Chondrocyte (in vitro differentiated cells): ENCODE results near the gene APOL3. TPM values are rescaled to one million over a fixed set of nuclear protein-coding genes. Genes with fewer than 3 reads are reported as not detected.
"Not testable (repeated sequence)": the region's sequence is repeated elsewhere in the genome, so short reads cannot be mapped to it uniquely, and the experiment has no call there.

Experiments
- DNase-seq: peaks from one replicate; pipeline ENCODE4 v3.0.0; 2021; ENCODE audit warnings: mixed read lengths, low spot score
- H3K27ac Mint-ChIP-seq: one replicate; pipeline ENCODE4 v1.8.0; 2021; ENCODE audit warnings: mild to moderate bottlenecking, moderate library complexity, mixed read lengths; ENCODE audit not compliant: unreplicated experiment
- H3K27me3 Mint-ChIP-seq: 2 replicates; pipeline ENCODE4 v1.8.0; 2021; ENCODE audit warnings: low read depth, mixed read lengths
- H3K36me3 Mint-ChIP-seq: 2 replicates; pipeline ENCODE4 v1.8.0; 2021; ENCODE audit warnings: low read depth, mixed read lengths
- H3K4me1 Mint-ChIP-seq: 2 replicates; pipeline ENCODE4 v1.8.0; 2021; ENCODE audit warnings: low read depth, mild to moderate bottlenecking, mixed read lengths
- H3K4me3 Mint-ChIP-seq: one replicate; pipeline ENCODE4 v1.8.0; 2021; ENCODE audit warnings: mild to moderate bottlenecking, moderate library complexity, mixed read lengths; ENCODE audit not compliant: unreplicated experiment
- H3K9me3 Mint-ChIP-seq: 2 replicates; pipeline ENCODE4 v1.8.0; 2021; ENCODE audit warnings: low read depth, mixed read lengths
- total RNA-seq: library from RNA; stranded (reverse); gene quantifications from 3 replicates; pipeline ENCODE4 v1.2.1, GENCODE V29; 2021
- TF ChIP-seq, protein P1 (sequence below): fragments of 200-600 bp; sonication (generic); IDR thresholded peaks from 2 replicates; pipeline ENCODE4 v1.5.0; 2021; ENCODE audit warnings: antibody characterized with exemption, mild to moderate bottlenecking, moderate library complexity

Gene APOL3
- total RNA-seq, 1 donor from 2014 or later, result 2.3 TPM

DNA sequence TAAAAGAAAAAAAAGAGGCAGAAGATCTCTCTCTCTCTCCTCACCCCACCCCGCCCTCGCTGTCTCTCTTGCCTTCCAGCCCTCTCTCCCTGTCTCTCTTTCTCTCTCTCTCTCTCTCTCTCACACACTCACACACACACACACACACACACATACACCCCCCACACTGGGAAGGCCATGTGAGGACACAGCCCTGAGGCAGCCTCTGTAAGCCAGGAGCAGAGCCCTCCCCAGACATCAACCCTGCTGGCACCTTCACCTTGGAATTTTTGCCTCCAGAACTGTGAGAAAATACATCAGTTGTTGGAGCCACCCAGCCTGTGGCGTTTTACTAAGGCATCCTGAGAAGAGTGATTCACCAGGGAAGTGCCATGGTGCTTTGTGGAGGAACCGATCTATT, 14.7 kb downstream of the APOL3 start:
- TF ChIP-seq, protein P1, sequence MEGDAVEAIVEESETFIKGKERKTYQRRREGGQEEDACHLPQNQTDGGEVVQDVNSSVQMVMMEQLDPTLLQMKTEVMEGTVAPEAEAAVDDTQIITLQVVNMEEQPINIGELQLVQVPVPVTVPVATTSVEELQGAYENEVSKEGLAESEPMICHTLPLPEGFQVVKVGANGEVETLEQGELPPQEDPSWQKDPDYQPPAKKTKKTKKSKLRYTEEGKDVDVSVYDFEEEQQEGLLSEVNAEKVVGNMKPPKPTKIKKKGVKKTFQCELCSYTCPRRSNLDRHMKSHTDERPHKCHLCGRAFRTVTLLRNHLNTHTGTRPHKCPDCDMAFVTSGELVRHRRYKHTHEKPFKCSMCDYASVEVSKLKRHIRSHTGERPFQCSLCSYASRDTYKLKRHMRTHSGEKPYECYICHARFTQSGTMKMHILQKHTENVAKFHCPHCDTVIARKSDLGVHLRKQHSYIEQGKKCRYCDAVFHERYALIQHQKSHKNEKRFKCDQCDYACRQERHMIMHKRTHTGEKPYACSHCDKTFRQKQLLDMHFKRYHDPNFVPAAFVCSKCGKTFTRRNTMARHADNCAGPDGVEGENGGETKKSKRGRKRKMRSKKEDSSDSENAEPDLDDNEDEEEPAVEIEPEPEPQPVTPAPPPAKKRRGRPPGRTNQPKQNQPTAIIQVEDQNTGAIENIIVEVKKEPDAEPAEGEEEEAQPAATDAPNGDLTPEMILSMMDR, result no peak
- H3K4me1 Mint-ChIP-seq, result peaks cover 16% of the 10 kb centered on the region
- H3K27me3 Mint-ChIP-seq, result no peaks in the 10 kb centered on the region
- H3K36me3 Mint-ChIP-seq, result no peaks in the 10 kb centered on the region
- H3K4me3 Mint-ChIP-seq, result no peak overlapping the region
- DNase-seq, result no peak
- H3K27ac Mint-ChIP-seq, result no peak overlapping the region
- H3K9me3 Mint-ChIP-seq, result no peaks in the 10 kb centered on the region

DNA sequence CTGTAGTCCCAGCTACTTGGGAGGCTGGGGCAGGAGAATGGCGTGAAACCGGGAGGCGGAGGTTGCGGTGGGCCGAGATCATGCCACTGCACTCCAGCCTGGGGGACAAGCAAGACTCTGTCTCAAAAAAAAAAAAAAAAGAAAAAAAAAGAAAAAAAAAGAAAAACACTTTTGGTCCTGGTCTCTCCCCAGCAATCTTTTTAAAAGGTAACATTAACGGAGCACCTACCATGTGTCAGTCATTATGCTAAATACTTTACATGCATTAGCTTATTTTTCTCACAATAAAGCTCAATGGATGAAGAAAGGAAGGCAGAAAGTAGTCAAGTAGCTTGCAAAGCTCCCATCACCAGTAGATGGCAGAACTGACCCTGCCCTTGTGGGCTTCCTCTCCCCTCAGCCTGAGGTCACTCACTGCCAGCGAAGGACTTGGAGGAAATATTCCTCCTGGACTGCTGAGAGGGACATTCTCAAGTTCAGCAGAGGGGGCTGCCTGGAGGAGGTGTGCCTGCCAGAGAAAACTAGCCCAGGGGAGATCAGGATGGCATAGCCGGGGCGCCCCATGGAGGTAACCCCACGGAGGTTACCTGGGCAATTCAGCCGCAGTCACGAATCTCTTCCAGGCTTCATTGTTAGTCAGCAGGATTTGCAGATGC, 15.5 kb downstream of the APOL3 start:
- H3K27ac Mint-ChIP-seq, result no peak overlapping the region
- H3K4me3 Mint-ChIP-seq, result no peak overlapping the region
- peaks cover 15% of the 10 kb centered on the region for H3K4me1 Mint-ChIP-seq
- H3K9me3 Mint-ChIP-seq, result no peaks in the 10 kb centered on the region
- no peak for DNase-seq
- TF ChIP-seq, protein P1, result peak; percentile 92
- H3K36me3 Mint-ChIP-seq, result no peaks in the 10 kb centered on the region
- H3K27me3 Mint-ChIP-seq, result no peaks in the 10 kb centered on the region

DNA sequence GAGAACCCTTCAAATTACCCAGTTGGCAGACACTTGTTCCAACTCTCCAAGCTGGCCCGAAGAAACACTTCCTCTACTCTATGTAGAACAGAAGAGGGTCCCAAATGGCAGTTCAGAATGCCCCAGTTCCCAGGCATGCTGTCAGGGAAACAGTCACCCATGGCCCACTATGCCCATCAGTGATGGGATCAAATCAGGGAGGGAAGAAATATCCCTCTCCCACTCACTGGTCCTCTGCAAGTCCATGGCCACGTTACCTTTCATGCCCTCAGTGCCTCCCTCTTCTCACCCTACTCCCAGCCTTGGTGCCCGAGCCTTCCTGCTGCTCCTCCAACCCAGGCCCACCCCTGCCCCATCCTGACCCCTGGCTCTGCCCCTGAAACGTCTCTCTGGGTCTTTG, 16.6 kb downstream of the APOL3 start:
- Mint-ChIP-seq H3K36me3 (no peaks in the 10 kb centered on the region), H3K4me1 (peaks cover 15% of the 10 kb centered on the region), H3K27ac (no peak overlapping the region), H3K9me3 (no peaks in the 10 kb centered on the region), H3K27me3 (no peaks in the 10 kb centered on the region), H3K4me3 (no peak overlapping the region)
- TF ChIP-seq, protein P1, result no peak
- no peak for DNase-seq

DNA sequence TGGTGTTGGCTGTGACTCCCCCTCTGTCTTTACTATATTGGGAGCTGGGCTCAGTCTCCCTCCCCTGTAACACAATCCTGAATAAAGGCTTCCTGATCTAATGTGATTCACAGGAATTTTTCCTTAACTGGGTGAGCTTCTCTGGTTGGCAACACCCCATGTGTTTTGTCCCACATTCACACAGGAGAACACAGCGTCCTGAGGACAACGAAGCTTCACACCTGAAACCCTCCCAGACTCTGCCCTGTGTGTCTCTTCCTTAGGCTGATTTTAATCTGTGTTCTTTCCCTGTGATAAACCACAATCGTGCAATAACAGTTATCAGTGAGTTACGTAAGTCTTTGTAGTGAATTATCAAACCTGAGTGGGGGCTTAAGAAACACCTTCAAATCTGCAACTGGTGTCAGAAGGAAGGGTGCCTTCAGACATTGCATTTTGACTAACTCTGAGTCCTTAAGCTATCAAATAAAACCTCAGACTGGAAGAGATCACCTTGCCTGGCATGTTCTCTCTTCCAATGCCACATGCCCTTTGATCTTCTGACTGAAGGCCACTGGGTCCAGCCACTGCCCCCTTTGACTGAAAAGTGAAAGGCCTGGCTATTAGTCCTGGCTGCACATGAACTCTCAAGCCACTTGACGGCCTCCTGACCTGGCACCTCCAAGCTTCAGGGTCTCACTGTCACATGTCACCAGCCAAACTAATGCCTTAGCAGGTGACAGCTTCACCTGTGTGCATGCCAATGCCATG, 17.3 kb downstream of the APOL3 start:
- Mint-ChIP-seq H3K4me1 (peaks cover 15% of the 10 kb centered on the region), H3K4me3 (no peak overlapping the region), H3K27ac (no peak overlapping the region), H3K27me3 (no peaks in the 10 kb centered on the region), H3K9me3 (no peaks in the 10 kb centered on the region), H3K36me3 (no peaks in the 10 kb centered on the region)
- no peak for DNase-seq
- TF ChIP-seq, protein P1, result no peak

DNA sequence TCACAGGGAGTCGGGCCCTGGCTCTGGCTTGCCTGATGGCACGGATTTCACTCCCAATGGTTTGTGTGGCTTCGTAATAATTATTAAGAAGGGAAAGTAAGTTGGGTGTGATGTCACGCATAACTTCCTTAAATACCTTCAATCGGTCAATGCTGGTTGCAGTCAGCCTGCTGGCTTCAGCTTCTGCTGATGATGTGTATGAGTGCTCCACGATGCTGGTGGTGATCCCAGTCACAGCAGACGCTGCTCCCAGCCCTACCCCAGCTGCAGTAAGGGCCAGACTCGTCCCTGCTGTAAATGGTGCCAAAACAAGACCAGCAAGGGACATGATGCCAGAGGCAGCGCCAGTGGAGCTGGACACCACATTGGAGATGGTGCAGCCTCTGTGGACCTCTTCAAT, 19.1 kb downstream of the APOL3 start:
- no peaks in the 10 kb centered on the region for H3K9me3 Mint-ChIP-seq
- TF ChIP-seq, protein P1, result no peak
- no peaks in the 10 kb centered on the region for H3K27me3 Mint-ChIP-seq

DNA sequence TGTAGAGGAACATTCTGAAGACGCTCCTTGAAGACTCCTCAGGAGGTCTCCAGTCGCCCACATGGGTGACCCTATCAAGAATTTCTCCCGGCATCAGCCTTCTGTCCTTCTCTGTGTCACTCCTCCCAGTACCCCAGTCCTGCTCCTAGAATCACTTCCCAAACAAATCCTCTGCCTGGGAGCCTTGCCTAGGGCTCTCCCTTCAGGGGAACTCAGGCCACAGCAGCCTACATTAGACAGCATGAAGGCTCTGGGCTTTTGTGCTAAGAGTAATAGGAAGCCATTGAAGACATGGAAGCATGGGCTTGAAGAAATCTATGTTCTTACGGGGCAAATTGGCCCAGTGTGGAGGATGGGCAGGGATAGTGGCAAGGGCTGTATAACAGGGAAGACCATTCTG, 21.8 kb downstream of the APOL3 start:
- H3K4me1 Mint-ChIP-seq, result not testable (repeated sequence)

More for the DNA sequence above, 19.1 kb downstream of the APOL3 start:
- Mint-ChIP-seq H3K4me1 (peaks cover 15% of the 10 kb centered on the region), H3K4me3 (no peak overlapping the region), H3K36me3 (no peaks in the 10 kb centered on the region), H3K27ac (no peak overlapping the region)
- no peak for DNase-seq

More for the DNA sequence above, 21.8 kb downstream of the APOL3 start:
- H3K9me3 Mint-ChIP-seq, H3K36me3 Mint-ChIP-seq, H3K4me3 Mint-ChIP-seq, H3K27ac Mint-ChIP-seq, DNase-seq, H3K27me3 Mint-ChIP-seq: not testable (repeated sequence)
